CD4-positive, alpha-beta T cell treated with Interleukin-6 at 100 ng/mL for 8 hours (primary cell): ENCODE results near the gene FKBP1B.
"Not testable (repeated sequence)": the region's sequence is repeated elsewhere in the genome, so short reads cannot be mapped to it uniquely, and the experiment has no call there.

ENCODE experiments used
- DNase-seq: peaks from one replicate; pipeline ENCODE4 v3.0.0-alpha.2; 2020; ENCODE audit warnings: mixed read lengths, low spot score

The FKBP1B gene

DNA sequence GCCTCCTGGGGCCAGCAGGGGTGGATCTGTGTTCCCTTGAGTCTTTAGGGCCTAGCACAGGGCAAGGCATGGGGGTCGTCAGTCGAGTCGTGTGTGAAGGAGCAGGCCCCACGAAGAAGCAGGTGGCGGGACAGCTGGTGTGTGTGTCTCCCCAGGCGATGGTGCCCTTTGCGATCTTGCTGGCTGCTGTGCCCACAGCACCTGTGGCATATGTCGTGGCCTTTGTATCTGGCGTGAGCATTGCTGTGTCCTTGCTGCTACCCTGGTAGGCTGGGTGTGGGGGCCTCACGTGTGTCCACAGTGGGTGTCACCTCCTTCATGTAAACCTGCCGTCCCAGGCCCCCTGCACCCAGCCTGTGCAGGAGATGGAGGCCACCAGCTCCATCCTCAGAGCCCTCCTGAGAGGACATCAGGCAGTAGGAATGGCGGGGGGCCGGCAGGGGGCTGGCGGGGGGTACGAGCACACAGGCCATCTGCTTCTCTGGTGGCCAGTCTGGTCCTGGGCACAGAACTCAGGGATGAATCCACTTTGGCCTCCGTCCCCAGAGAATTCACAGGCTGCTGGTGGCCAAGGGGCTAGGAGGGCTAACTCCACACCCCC is 26.5 kb upstream of the FKBP1B start:
- DNase-seq, result no peak

DNA sequence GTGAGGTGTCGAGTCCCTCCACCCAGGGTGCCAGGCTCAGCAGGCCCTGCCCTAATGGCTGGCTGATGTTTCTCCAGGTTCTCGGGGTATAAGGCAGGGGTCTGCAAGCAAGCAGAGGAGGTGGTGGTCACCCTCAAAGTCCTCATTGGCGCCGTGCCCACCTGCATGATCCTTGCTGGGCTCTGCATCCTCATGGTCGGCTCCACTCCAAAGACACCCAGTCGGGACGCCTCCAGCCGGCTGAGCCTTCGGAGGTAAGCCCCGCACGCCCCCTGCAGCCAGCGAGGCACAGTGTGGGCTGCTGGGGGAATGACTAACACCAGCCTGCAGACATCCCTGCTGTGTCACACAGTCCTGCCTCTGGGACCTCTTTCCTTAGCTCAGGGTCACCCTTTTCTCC is 25.5 kb upstream of the FKBP1B start:
- no peak for DNase-seq

DNA sequence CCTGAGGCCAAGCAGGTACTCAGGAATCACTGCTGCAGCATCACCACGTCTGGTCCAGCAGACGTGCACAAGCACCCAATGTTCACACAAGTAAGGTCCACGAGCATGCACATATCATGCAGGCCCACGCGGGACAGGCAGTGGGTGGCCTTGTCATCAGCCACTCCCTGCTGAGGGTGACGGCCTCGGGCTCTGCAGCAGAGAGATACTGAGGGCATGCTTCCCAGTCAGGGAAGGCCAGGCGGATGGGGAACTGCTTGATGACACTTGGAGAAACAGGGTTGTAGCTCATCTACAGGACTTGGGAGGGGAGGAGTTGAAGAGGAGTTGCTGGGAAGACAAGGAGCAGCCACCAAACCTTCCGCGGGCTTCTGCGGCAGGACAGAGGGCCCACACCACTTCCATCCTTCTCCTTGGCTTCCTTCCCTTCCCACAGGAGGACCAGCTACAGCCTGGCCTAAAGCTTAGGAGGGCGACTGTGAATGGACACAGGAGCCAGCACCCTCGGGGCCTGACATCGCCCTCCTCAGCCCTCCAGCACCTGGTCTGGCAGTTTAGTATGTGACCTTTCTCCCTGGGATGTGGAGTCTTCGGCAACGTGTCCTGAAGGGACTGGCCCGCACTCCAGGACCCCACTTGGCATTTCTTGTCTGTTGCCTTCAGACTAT is 24.4 kb upstream of the FKBP1B start:
- no peak for DNase-seq

DNA sequence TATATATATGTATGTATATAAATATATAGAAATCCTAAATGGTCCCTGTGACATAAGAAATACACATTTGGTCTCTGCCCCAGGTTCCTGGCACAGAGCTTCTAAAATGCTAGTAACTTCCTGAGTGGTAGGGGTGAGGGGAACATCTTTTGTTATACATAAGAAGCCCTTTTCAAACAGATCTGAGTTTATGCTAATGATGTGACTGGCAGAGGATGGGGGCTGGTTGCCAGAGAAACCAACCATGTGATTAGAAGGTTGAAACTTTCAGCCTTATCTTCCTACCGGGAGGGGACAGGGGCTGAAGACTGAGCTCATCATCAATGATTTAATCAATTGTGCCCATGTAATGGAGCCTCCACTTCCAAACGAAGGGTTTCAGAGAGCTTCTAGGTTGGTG is 23.3 kb upstream of the FKBP1B start:
- DNase-seq, result no peak

DNA sequence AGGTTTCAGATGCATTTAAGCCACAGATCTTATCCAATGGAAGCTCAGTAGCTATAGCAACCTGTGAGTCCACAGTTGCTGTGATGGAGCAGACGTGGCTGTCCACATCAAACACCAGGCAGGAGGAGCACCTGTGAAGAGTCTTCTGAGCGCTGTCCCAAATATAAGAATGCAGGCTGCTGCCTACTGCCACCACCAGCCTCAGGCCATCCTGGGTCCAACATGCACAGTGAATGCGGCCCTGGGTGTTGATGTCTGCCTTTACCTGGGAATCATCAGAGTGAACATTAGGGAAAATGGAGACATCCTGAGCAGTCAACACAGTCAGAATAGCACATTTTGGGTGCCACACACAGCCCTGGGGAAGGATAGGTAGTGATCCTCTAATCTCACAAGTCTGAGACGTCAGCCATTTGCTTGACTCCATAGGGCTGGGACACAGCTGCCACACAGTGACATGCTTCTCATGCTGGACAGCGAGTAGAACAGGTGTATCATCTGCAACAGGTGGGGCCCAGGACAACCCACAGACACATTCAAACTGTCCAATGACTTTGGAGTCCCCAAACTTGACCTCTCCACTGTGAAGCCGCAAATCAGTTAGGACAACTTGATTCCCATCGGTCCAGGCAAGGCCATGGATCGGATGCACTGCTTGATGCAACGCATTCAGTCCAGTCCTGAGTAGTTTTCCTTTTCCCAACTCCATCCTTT is 10.6 kb upstream of the FKBP1B start:
- no peak for DNase-seq

DNA sequence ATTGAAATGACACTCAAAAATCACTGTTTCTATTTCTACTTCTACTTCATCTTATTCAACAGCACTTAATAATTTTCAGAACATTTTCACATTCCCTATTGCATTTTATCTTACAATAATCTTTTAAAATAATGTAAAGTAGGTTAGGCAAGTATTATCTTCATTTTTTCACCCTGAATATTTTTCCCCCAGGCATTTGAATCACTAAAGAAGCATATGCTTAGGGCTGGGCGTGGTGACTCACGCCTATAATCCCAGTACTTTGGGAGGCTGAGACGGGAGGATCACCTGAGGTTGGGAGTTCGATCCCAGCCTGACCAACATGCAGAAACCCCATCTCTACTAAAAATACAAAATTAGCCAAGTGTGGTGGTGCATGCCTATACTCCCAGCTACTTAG is 9.0 kb upstream of the FKBP1B start:
- no peak for DNase-seq

DNA sequence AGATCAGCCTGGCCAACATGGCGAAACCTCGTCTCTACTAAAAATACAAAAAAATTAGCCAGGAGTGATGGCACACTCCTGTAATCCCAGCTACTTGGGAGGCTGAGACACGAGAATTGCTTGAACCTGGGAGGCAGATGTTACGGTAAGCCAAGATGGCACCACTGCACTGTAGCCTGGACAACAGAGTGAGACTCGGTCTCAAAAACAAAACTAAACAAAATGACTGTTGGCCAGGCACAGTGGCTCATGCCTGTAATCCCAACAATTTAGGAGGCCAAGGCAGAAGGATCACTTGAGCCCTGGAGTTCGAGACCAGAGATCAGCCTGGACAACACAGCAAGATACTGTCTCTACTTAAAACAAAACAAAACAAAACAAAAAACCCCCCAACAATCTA is 6.4 kb upstream of the FKBP1B start:
- DNase-seq, result not testable (repeated sequence)

DNA sequence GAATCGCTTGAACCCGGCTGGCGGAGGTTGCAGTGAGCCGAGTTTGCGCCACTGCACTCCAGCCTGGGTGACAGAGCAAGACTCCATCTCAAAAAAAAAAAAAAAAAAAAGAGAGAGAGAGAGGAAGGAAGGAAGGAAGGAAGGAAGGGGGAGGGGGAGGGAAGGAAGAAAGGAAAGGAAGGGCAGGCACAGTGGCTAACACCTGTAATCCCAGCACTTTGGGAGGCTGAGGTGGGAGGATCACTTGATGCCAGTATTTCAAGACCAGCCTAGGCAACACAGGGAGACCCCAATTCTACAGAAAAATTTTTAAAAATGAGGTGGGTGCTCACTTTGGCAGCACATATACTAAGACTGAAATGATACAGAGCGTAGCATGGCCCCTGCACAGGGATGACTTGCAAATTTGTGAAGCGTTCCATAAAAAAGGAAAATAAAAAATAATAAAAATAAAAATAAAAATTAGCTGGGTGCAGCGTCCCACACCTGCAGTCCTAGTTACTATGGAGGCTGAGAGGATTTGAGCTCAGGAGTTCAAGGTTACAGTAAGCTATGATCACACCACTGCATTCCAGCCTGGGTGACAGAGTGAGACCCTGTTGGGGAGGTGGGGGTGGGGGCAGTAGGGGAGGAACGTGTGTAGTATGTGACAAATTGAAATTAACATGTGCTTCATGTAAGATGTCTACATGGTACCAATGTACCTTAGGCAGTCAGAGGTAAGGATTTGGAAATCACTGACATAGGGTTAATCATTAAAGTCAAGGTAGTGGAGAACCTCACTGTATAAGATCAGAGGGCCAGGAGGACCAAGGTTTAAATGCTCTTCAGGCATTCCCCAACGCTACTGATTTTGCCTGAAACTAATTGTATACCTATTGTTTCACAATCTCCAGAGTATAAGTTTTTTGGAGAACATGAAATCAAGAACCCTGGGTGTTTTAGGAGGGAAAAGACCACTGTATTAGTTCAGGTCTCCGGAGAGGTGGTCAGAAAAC is 3.7 kb upstream of the FKBP1B start:
- no peak for DNase-seq

DNA sequence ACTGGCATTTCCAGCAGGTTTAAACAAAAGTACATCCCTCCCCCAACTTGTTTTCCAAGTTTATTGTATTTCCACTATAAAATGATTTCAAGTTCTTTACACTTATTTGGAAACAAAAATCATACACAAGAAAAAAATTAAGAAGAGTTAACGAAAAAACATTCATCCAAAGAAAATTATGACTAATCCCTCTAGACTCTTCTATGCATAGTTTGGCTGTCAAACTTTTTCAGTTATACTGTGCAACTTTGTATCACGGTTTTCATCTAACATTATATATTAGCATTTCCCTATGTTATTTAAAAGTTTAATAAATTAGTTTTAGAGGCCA is 3.0 kb upstream of the FKBP1B start:
- DNase-seq, result no peak

DNA sequence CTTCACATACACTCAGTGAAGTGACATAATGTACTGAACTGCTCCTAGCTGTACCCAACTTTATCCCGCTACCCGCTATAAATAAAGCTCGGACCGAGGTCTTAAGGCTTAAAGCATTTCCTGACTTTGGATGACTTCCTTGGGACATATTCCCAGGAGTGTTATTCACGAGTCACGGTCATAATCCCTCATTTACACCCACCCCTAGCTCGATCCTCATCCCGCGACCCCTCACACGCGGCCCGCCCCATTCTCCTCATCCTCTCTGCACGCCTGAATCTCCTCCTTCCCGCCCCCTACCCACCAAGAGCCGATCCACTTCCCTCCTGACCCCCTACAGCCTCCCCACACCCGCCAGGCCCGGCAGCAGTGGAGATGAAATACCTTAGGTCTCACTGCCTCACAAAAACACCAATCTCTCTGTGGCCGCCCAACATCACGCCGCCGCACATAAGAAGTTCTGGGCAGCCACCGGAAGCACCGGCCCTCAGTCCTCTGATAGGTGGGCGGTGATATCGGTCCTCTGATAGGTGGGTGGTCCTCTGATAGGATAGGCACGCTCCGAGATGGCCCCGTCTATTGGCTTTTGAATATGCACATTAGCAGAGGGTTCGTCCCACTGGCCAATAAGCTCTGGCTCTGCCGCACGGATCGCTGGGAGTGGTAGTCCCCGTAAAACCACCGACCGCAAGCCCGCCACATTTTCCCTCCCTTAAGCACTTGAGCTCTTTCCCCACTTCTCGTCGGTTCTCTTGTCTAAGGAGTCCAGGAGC is 2.4 kb upstream of the FKBP1B start, which contains the start of gene WDCP:
WDCP (minus strand) TSS at position 462 of the 773 bp plus-strand sequence. CDS start 7,897 bp downstream, outside the sequence.
- DNase-seq, result peak; percentile 94

DNA sequence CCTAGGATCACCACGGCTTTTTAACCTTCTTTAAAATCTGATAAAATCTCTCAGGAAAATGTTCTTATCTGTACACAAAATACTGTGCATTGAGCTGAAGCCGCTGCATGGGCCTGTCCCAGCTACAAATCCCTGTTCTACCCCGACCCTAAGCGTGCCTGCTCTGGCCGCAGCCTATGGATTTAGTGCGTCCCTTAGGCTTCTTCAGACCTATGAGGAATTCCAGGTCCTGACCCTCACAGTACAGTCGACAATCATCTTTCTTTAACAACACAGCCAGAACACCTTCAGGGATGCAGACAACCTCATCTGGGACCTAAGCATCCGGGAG is 1.9 kb upstream of the FKBP1B start:
- DNase-seq, result no peak

DNA sequence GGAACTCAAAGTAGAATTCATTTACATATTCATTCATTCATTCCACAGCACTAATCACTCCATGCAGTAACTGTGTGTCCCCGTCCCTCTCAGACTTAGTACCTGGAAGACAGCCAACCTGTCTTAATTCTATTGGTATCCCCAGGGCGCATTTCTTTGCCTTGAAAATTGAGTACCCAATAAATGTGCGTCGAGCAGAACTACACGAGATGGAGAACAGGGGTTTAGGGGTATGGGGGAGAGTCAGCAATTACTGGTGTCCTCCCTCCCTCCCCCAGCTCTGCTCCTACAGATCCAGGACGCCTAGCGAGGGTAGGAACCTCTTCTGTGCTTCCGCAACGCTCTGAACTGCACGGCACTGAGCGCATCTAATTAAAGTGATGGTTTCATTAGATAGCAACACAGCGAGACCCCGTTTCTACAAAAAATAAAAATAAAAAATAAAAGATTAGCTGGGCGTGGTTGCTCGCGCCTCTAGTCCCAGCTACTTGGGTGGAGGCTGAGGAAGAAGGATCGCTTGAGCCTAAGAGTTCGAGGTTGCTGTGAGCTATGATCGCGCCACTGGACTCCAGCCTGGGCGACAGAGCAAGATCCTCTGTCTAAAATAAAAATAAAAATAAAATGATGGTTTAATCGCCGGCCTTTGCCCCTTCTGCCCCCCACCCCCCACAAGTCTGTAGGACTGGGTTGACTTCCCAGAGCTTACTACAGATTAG is 614 bp upstream of the FKBP1B start:
- DNase-seq, result no peak

DNA sequence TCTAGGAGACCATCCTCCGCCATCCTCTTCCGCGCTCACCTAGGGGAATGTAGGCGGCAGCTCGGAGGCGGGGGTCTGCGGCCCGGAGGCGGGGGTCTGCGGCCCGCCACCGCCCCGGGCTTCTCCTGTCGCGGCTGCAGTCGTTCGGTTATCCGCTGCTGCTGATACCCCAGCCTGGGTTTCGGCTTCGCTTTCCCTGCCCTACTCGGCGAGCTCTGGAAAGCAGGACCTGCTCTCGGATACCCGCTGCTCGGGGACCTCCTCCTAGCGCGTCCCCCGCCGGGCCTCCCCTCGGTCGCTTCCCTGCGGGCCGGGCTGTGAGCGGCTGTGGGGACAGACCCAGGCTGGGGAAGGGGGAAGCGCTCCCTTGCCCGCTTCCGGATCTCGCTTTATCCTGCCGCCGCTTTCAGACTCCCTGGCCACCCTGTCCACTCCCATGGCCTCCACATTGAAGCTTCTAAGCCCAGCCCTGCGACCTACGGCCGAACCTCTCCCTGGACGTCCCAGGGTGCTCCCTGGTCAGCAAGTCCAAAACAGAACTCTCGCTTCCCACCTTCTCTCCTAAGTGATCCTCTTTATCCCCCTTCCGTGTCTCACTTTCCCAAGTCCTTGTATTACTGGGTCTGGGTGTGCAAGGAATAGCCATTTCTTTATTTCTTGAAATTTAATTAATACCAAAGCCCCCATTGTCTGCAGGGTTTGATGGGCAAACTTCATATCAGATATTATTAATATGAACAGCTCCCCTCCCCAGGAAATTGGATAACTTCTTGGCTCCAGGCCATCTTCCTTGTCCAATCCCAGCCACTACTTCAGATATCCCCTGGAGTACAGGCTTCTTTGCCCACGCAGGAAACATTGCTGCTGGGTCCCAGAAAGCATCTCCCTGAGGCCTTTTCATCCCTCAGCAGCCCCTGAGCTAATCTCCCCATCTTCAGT is 769 bp downstream of the FKBP1B start:
- no peak for DNase-seq

DNA sequence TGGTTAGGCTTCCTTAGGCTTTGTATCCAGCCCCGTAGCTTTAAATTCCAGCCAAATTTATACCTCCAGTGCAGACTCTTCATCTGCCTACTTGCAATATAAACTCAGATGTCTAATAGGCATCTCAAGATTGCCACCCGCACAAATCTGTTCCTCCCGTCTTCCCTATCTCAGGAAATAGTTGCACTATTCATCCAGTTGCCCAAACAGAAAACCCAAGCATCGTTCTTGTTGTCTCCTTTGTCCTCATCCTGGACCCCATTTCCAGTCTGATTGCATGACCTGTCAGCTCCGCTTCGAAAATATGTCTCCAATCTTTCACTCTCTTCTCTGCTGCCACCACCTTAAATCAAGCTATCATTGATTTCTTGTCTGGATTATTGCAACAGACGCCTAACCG is 2.3 kb downstream of the FKBP1B start:
- DNase-seq, result no peak

DNA sequence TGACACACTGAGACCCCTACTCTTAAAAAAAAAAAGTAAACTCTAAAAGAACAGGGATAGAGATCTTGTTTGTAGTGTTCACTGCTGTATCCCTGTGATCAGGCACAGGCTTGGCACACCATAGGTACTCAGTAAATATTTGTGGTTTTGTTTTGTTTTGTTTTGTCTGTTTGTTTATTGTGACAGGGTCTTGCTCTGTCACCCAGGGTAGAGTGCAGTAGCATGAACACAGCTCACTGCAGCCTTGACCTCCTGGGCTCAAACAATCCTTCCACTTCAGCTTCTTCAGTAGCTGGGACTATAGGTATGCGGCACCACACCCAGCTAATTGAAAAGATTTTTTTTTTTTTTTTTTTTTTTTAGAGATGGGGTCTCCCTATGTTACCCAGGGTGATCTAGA is 3.4 kb downstream of the FKBP1B start:
- no peak for DNase-seq

DNA sequence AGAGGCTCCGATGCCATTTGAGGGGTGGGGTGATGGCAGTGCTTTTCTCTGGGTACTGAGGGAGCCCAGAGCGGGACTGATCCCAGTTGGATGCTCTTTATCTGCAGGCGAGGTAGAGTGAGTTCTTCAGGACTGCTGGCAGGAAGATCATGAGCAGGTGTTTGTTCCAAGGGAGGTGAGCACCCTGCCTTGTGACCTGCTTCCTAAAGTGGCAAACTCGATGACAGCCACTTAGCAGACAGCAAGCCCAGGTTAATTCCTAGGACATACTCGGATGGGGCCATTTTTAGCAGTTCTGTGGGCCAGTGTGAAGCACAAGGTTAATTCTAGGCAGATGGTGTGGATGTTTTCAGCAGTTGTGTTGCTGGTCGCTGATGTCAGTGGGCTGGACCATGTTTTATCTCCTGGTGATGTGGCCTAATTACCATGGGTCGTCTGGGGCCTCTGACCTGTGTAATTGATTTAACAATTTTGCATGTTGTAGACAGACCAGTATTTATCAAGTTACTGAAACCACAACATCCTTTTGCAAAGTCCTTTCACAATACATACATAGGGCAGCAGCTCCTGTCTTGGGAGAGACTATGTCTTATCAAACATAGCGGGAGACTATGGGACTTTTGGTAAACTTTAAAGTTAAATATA is 4.9 kb downstream of the FKBP1B start:
- DNase-seq, result no peak

DNA sequence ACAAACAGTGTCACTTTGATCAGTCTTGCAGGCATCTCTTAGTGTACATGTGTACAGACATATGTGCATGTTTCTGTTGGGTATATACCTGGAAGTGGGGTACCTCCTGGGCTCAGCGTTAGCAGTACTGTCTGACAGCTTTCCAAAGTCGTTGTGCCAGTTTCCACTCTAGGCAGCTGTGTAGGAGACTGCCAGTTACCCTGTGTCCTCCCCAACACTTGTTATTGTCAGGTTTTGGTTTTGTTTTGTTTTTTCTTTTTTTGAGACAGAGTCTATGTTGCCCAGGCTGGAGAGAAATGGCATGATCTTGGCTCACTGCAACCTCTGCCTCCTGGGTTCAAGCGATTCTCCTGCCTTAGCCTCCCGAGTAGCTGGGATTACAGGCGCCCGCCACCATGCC is 6.2 kb downstream of the FKBP1B start:
- no peak for DNase-seq

DNA sequence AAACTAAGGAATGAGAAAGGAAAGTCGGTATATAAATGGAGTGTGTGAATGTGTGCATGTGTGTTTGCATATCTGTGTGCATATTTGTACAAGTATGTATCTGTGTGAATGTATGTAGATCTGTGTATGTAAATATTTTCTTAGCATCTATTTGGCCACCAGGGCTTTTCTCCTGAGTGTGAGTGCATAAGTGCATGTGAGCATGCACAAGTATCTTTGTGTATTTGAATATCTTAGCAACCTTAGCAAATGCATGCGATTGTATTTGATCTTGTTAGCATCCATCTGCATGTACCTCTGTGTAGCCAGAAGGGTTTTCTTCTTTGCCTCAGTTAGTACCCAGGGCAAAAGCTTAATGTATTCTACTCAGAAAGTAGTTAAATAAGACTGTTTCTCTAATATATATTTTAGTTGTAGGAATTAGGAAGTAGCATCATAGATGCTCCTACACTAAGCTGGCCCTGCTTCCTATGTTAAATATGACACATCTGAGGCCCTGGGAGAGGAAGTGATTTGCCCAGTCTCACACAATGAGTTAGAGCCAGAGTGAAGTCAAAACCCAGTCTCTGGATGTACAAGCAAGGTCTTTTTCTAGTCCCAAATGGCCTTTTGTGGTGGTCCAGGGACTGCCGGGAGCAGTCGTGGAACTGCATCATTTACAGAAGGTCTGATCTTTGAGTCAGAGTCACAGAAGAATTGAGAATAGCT is 9.2 kb downstream of the FKBP1B start:
- no peak for DNase-seq

DNA sequence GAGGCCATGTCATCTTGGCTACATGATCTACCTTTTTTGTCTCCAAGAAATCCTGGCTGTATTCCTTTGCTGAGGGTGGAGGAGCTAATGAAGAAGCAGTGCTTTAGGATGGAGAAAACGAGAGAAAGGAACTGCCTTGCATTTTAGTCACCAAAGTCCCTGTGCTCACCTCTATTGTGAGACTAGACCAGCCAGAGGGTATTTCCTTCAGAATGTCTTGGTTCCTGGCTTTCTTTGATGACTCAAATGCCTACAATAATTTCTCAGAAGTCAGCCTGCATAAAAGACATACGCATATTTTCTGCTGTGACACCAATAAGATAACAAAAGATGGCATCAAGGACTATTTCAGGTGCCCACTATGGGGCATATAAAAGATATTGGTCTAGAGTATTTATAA is 15.8 kb downstream of the FKBP1B start:
- no peak for DNase-seq
